Osteocyte (in vitro differentiated cells): ENCODE measurements around the gene RABAC1. TPM values are rescaled to one million over a fixed set of nuclear protein-coding genes. Genes with fewer than 3 reads are reported as not detected.

Experiments used
- DNase-seq: peaks from one replicate; pipeline ENCODE4 v3.0.0; 2021; ENCODE audit warnings: mixed read lengths; ENCODE audit not compliant: unreplicated experiment; ENCODE audit errors: extremely low spot score
- H3K27ac Mint-ChIP-seq: one replicate; pipeline ENCODE4 v1.8.0; 2021; ENCODE audit warnings: mild to moderate bottlenecking, mixed read lengths; ENCODE audit not compliant: unreplicated experiment
- H3K27me3 Mint-ChIP-seq: one replicate; pipeline ENCODE4 v1.8.0; 2021; ENCODE audit warnings: mixed read lengths; ENCODE audit not compliant: unreplicated experiment
- H3K36me3 Mint-ChIP-seq: one replicate; pipeline ENCODE4 v1.8.0; 2021; ENCODE audit warnings: mixed read lengths; ENCODE audit not compliant: unreplicated experiment
- H3K4me1 Mint-ChIP-seq: one replicate; pipeline ENCODE4 v1.8.0; 2021; ENCODE audit warnings: mixed read lengths; ENCODE audit not compliant: unreplicated experiment
- H3K4me3 Mint-ChIP-seq: one replicate; pipeline ENCODE4 v1.8.0; 2021; ENCODE audit warnings: mild to moderate bottlenecking, moderate library complexity, mixed read lengths; ENCODE audit not compliant: unreplicated experiment
- H3K9me3 Mint-ChIP-seq: one replicate; pipeline ENCODE4 v1.8.0; 2021; ENCODE audit warnings: mixed read lengths; ENCODE audit not compliant: unreplicated experiment
- CTCF ChIP-seq: fragments of 200-600 bp; sonication (generic); IDR thresholded peaks from 2 replicates; pipeline ENCODE4 v1.5.0; 2021; ENCODE audit warnings: antibody characterized with exemption, mild to moderate bottlenecking, moderate library complexity
- total RNA-seq: library from RNA; stranded (reverse); gene quantifications from 2 replicates; pipeline ENCODE4 v1.2.1, GENCODE V29; 2021

Gene RABAC1
- total RNA-seq, 1 donor from 2014 or later = 268 TPM

GRCh38 chr19:41932259-41932719, 26.8 kb downstream of the RABAC1 start:
- Mint-ChIP-seq H3K27me3 (peaks cover 65% of the 10 kb centered on the region), H3K36me3 (no peaks in the 10 kb centered on the region), H3K9me3 (no peaks in the 10 kb centered on the region), H3K4me3 (no peak overlapping the region), H3K4me1 (peaks cover 14% of the 10 kb centered on the region), H3K27ac (no peak overlapping the region)
- no peak for DNase-seq
- TF ChIP-seq CTCF = no peak

- Mint-ChIP-seq H3K27ac (no peak overlapping the region), H3K4me3 (no peak overlapping the region), H3K9me3 (no peaks in the 10 kb centered on the region), H3K36me3 (no peaks in the 10 kb centered on the region), H3K4me1 (peaks cover 14% of the 10 kb centered on the region), H3K27me3 (peaks cover 58% of the 10 kb centered on the region)
- TF ChIP-seq CTCF = peak; percentile 53
- DNase-seq = no peak
Measured at GRCh38 chr19:41930926-41931592, 28.1 kb downstream of the RABAC1 start.

- no peak overlapping the region for H3K4me3 Mint-ChIP-seq
- no peak for TF ChIP-seq CTCF
- DNase-seq = no peak
- H3K27me3 Mint-ChIP-seq = peaks cover 56% of the 10 kb centered on the region
- no peaks in the 10 kb centered on the region for H3K9me3 Mint-ChIP-seq
- H3K36me3 Mint-ChIP-seq = no peaks in the 10 kb centered on the region
- H3K4me1 Mint-ChIP-seq = peaks cover 14% of the 10 kb centered on the region
- H3K27ac Mint-ChIP-seq = no peak overlapping the region
Measured at GRCh38 chr19:41930322-41930722, 28.8 kb downstream of the RABAC1 start.

GRCh38 chr19:41929536-41930071, 29.5 kb downstream of the RABAC1 start:
- H3K9me3 Mint-ChIP-seq = no peaks in the 10 kb centered on the region
- no peak for DNase-seq
- peaks cover 51% of the 10 kb centered on the region for H3K27me3 Mint-ChIP-seq
- peaks cover 14% of the 10 kb centered on the region for H3K4me1 Mint-ChIP-seq
- H3K27ac Mint-ChIP-seq = no peak overlapping the region
- TF ChIP-seq CTCF = no peak
- H3K4me3 Mint-ChIP-seq = no peak overlapping the region
- no peaks in the 10 kb centered on the region for H3K36me3 Mint-ChIP-seq

- H3K27ac Mint-ChIP-seq = no peak overlapping the region
- peaks cover 45% of the 10 kb centered on the region for H3K27me3 Mint-ChIP-seq
- H3K9me3 Mint-ChIP-seq = no peaks in the 10 kb centered on the region
- TF ChIP-seq CTCF = no peak
- peak overlapping the region; percentile 60 for H3K4me3 Mint-ChIP-seq
- DNase-seq = no peak
- no peaks in the 10 kb centered on the region for H3K36me3 Mint-ChIP-seq
- peaks cover 14% of the 10 kb centered on the region for H3K4me1 Mint-ChIP-seq
Measured at GRCh38 chr19:41928754-41929535, 30.2 kb downstream of the RABAC1 start.
